Esophagus squamous epithelium (tissue), 5 donors: ENCODE results near the gene TSPAN18. TPM values are rescaled to one million over a fixed set of nuclear protein-coding genes. Genes with fewer than 3 reads are reported as not detected.
A peak's percentile ranks its signal among the peaks of the same experiment; 100 is the strongest.

Experiments
- DNase-seq: peaks from one replicate; lab custom pipeline; 2025; lab: John Stamatoyannopoulos, UW
- H3K27ac ChIP-seq, 4 donors: fragments of 200-600 bp; sonication (generic); one replicate each; pipeline ENCODE4 v1.5.1; 2016 to 2019; ENCODE audit warnings: mild to moderate bottlenecking in 1 of 4
- H3K27me3 ChIP-seq, 4 donors: fragments of 200-600 bp; sonication (generic); 1 replicate in 3 of 4; 2 replicates in 1 of 4; pipeline versions ENCODE4 v1.5.1 to v1.6.0; 2017 to 2021; ENCODE audit warnings: antibody characterized with exemption in 1 of 4
- H3K36me3 ChIP-seq, 3 donors: fragments of 200-600 bp; sonication (generic); one replicate each; pipeline ENCODE4 v1.5.1; 2016 to 2019
- H3K4me1 ChIP-seq, 3 donors: fragments of 200-600 bp; sonication (generic); one replicate each; pipeline ENCODE4 v1.5.1; 2017 to 2019
- H3K4me3 ChIP-seq, 4 donors: fragments of 200-600 bp; sonication (generic); 1 replicate in 3 of 4; 2 replicates in 1 of 4; pipeline ENCODE4 v1.5.1; 2016 to 2019; ENCODE audit warnings: mild to moderate bottlenecking in 2 of 4, moderate library complexity in 1 of 4
- H3K9me3 ChIP-seq, 3 donors: fragments of 200-600 bp; sonication (generic); one replicate each; pipeline ENCODE4 v1.5.1; 2016 to 2019
- CTCF ChIP-seq, 6 experiments: fragments of 450-650 bp in 4 of 6; fragments of 200-600 bp in 2 of 6; sonication (generic) in 2 of 6; IDR thresholded peaks; one replicate each; pipeline ENCODE4 v1.5.1; 2016 to 2019; ENCODE audit warnings: antibody characterized with exemption in 6 of 6, mild to moderate bottlenecking in 4 of 6, moderate library complexity in 4 of 6
- POLR2A ChIP-seq, 4 donors: fragments of 450-650 bp; IDR thresholded peaks; one replicate each; pipeline ENCODE4 v1.6.1; 2017; ENCODE audit warnings: antibody characterized with exemption in 4 of 4, mild to moderate bottlenecking in 4 of 4, moderate library complexity in 3 of 4
- WGBS, 2 donors: methylation state at CpG; one replicate each; pipeline ENCODE4 v1.1.5; 2018; 5-methylcytosine and 5-hydroxymethylcytosine counted together
- intact Hi-C: fragments of 100-400 bp; cut with DNase I; formaldehyde crosslinking; loops from one replicate; pipeline ENCODE4 v1.15.0; 2022
- total RNA-seq, 4 donors: library from RNA; depleted of rRNA; stranded (reverse); fragments of >200 nt; gene quantifications; one replicate each; pipeline ENCODE4 v1.1.0, GENCODE V29; 2016
- donor health status: DM: yes; HTN: yes; CAD: no.

TSPAN18 gene
- total RNA-seq, 4 donors from 2014 or later: 0.80 to 4.4 (median 2.0) TPM

- peaks cover 0 to 7% (median 4%) of the 10 kb centered on the region in 3 donors for H3K9me3 ChIP-seq
- no peaks in the 10 kb centered on the region for H3K27me3 ChIP-seq
- H3K4me1 ChIP-seq: peaks cover 0 to 44% (median 10%) of the 10 kb centered on the region in 3 donors
- H3K4me3 ChIP-seq: no peak overlapping the region
- WGBS, 2 donors: 65 to 67% methylated on average over 4 to 5 of the region's 5 CpGs
- peak overlapping the region in 2 of 4 donors; percentile 77 to 81 for H3K27ac ChIP-seq
- H3K36me3 ChIP-seq: no peaks in the 10 kb centered on the region
- no peak for TF ChIP-seq CTCF (IDR thresholded peaks at IDR 0.05)
- TF ChIP-seq POLR2A (IDR thresholded peaks at IDR 0.05): no peak
- intact Hi-C loops: no loop called here
- DNase-seq: no peak
Observed at GRCh38 chr11:44763121-44763820, 36.5 kb downstream of the TSPAN18 start.

- Histone ChIP-seq H3K9me3 (no peaks in the 10 kb centered on the region), H3K36me3 (no peaks in the 10 kb centered on the region), H3K4me3 (no peak overlapping the region), H3K4me1 (peaks cover 0 to 44% (median 10%) of the 10 kb centered on the region in 3 donors), H3K27me3 (no peaks in the 10 kb centered on the region), H3K27ac (peak overlapping the region in 2 of 4 donors; percentile 77 to 81)
- intact Hi-C loops: no loop called here
- TF ChIP-seq CTCF (IDR thresholded peaks at IDR 0.05): no peak
- TF ChIP-seq POLR2A (IDR thresholded peaks at IDR 0.05): no peak
- 86 to 100% methylated on average over 1 to 4 of the region's 4 CpGs for WGBS, 2 donors
- DNase-seq: no peak
Observed at GRCh38 chr11:44764583-44764982, 37.8 kb downstream of the TSPAN18 start.

- H3K36me3 ChIP-seq: no peaks in the 10 kb centered on the region
- peaks cover 0 to 40% (median 10%) of the 10 kb centered on the region in 3 donors for H3K4me1 ChIP-seq
- intact Hi-C loops: no loop called here
- peak overlapping the region in 2 of 4 donors; percentile 77 to 81 for H3K27ac ChIP-seq
- 93% methylated on average over 6 to 7 of the region's 8 CpGs for WGBS, 2 donors
- no peak for DNase-seq
- TF ChIP-seq CTCF (IDR thresholded peaks at IDR 0.05) (no peak), POLR2A (IDR thresholded peaks at IDR 0.05) (no peak)
- no peak overlapping the region for H3K4me3 ChIP-seq
- no peaks in the 10 kb centered on the region for H3K9me3 ChIP-seq
- H3K27me3 ChIP-seq: no peaks in the 10 kb centered on the region
Observed at GRCh38 chr11:44765026-44765595, 38.3 kb downstream of the TSPAN18 start.

GRCh38 chr11:44765676-44766075 is 38.9 kb downstream of the TSPAN18 start:
- peaks cover 0 to 39% (median 7%) of the 10 kb centered on the region in 3 donors for H3K4me1 ChIP-seq
- H3K4me3 ChIP-seq: no peak overlapping the region
- H3K9me3 ChIP-seq: no peaks in the 10 kb centered on the region
- intact Hi-C loops: no loop called here
- DNase-seq: no peak
- TF ChIP-seq CTCF (IDR thresholded peaks at IDR 0.05) (no peak), POLR2A (IDR thresholded peaks at IDR 0.05) (no peak)
- no peaks in the 10 kb centered on the region for H3K27me3 ChIP-seq
- H3K27ac ChIP-seq: peak overlapping the region; percentile 21 to 81 (median 65)
- H3K36me3 ChIP-seq: no peaks in the 10 kb centered on the region
- 91 to 92% methylated on average over 3 of the region's 3 CpGs for WGBS, 2 donors
